Astrocyte (in vitro differentiated cells and primary cell): ENCODE results near the gene RALGAPA2. TPM values are rescaled to one million over a fixed set of nuclear protein-coding genes. Genes with fewer than 3 reads are reported as not detected.

Experiments
- DNase-seq: peaks from one replicate; pipeline ENCODE4 v3.0.0-alpha.2; 2010; ENCODE audit warnings: low read depth
- FAIRE-seq: peaks from 2 replicates; lab custom pipeline; 2011; peaks lifted over from hg19 to GRCh38; lab: Jason Lieb, UNC
- H2AFZ ChIP-seq: 2 replicates; pipeline ENCODE4 v1.6.0; 2012; ENCODE audit warnings: low read depth, low read length, inconsistent platforms
- H3K27ac ChIP-seq: 2 replicates; pipeline ENCODE4 v1.5.1; 2011; ENCODE audit warnings: low read depth, low read length, inconsistent platforms
- H3K27me3 ChIP-seq: 2 replicates; pipeline ENCODE4 v1.6.0; 2011; ENCODE audit warnings: low read length, inconsistent platforms; ENCODE audit not compliant: insufficient read depth
- H3K36me3 ChIP-seq: 2 replicates; pipeline ENCODE4 v1.5.1; 2011; ENCODE audit warnings: low read length, inconsistent platforms; ENCODE audit not compliant: insufficient read depth
- H3K4me1 ChIP-seq: 2 replicates; pipeline ENCODE4 v1.5.1; 2011; ENCODE audit warnings: low read length, inconsistent platforms; ENCODE audit not compliant: insufficient read depth
- H3K4me2 ChIP-seq: 2 replicates; pipeline ENCODE4 v1.6.0; 2012; ENCODE audit warnings: low read length, inconsistent platforms
- H3K4me3 ChIP-seq: 2 replicates; pipeline ENCODE4 v1.5.1; 2011; ENCODE audit warnings: low read depth, mild to moderate bottlenecking, low read length, inconsistent platforms; ENCODE audit not compliant: insufficient read depth
- H3K79me2 ChIP-seq: 2 replicates; pipeline ENCODE4 v1.6.0; 2012; ENCODE audit warnings: mild to moderate bottlenecking, low read length, inconsistent platforms; ENCODE audit not compliant: insufficient read depth
- H3K9ac ChIP-seq: 2 replicates; pipeline ENCODE4 v1.6.0; 2012; ENCODE audit warnings: mild to moderate bottlenecking, low read length, inconsistent platforms
- H3K9me3 ChIP-seq: 2 replicates; pipeline ENCODE4 v1.5.1; 2012; ENCODE audit warnings: low read depth, mild to moderate bottlenecking, low read length, inconsistent platforms; ENCODE audit not compliant: insufficient read depth
- H4K20me1 ChIP-seq: 2 replicates; pipeline ENCODE4 v1.6.0; 2012; ENCODE audit warnings: low read length, inconsistent platforms; ENCODE audit not compliant: insufficient read depth
- H3K27ac Mint-ChIP-seq: one replicate; pipeline ENCODE4 v1.8.0; 2021; ENCODE audit warnings: mild to moderate bottlenecking, mixed read lengths; ENCODE audit not compliant: unreplicated experiment
- H3K27me3 Mint-ChIP-seq: one replicate; pipeline ENCODE4 v1.8.0; 2021; ENCODE audit warnings: low read depth, mixed read lengths; ENCODE audit not compliant: unreplicated experiment
- H3K36me3 Mint-ChIP-seq: one replicate; pipeline ENCODE4 v1.8.0; 2021; ENCODE audit warnings: low read depth, mixed read lengths; ENCODE audit not compliant: unreplicated experiment
- H3K4me1 Mint-ChIP-seq: one replicate; pipeline ENCODE4 v1.8.0; 2021; ENCODE audit warnings: low read depth, mixed read lengths; ENCODE audit not compliant: unreplicated experiment
- H3K4me3 Mint-ChIP-seq: one replicate; pipeline ENCODE4 v1.8.0; 2021; ENCODE audit warnings: mild to moderate bottlenecking, moderate library complexity, mixed read lengths; ENCODE audit not compliant: unreplicated experiment
- H3K9me3 Mint-ChIP-seq: one replicate; pipeline ENCODE4 v1.8.0; 2021; ENCODE audit warnings: mild to moderate bottlenecking, mixed read lengths; ENCODE audit not compliant: unreplicated experiment
- CTCF ChIP-seq: IDR thresholded peaks from 2 replicates; pipeline ENCODE4 v1.5.1; 2011; ENCODE audit warnings: low read depth, mild to moderate bottlenecking, inconsistent platforms, low read length, moderate library complexity; ENCODE audit not compliant: insufficient read depth
- EZH2 ChIP-seq: IDR thresholded peaks from 2 replicates; pipeline ENCODE4 v1.6.1; 2012; ENCODE audit warnings: mild to moderate bottlenecking, low read length, inconsistent platforms; ENCODE audit not compliant: insufficient read depth
- total RNA-seq: library from RNA; stranded (reverse); gene quantifications from 2 replicates; pipeline ENCODE4 v1.2.1, GENCODE V29; 2021

Gene RALGAPA2
- total RNA-seq, 1 donor from 2014 or later, result 6.6 TPM

- no peaks in the 10 kb centered on the region for H3K27me3 ChIP-seq
- H2AFZ ChIP-seq, result no peak overlapping the region
- no peak overlapping the region for H3K9ac ChIP-seq
- no peaks in the 10 kb centered on the region for H4K20me1 ChIP-seq
- Mint-ChIP-seq H3K9me3 (no peaks in the 10 kb centered on the region), H3K4me3 (no peak overlapping the region), H3K27ac (no peak overlapping the region), H3K4me1 (no peaks in the 10 kb centered on the region), H3K27me3 (peaks cover 10% of the 10 kb centered on the region), H3K36me3 (no peaks in the 10 kb centered on the region)
- no peak for FAIRE-seq
- DNase-seq, result no peak
- H3K27ac ChIP-seq, result no peak overlapping the region
- H3K9me3 ChIP-seq, result no peaks in the 10 kb centered on the region
- no peak overlapping the region for H3K4me2 ChIP-seq
- H3K4me3 ChIP-seq, result no peak overlapping the region
- no peaks in the 10 kb centered on the region for H3K79me2 ChIP-seq
- TF ChIP-seq EZH2 (no peak), CTCF (no peak)
- no peaks in the 10 kb centered on the region for H3K36me3 ChIP-seq
- H3K4me1 ChIP-seq, result no peaks in the 10 kb centered on the region
These were observed 40.3 kb upstream of the RALGAPA2 start for GRCh38 chr20:20752712-20753111.

- FAIRE-seq, result no peak
- Histone ChIP-seq H3K4me1 (no peaks in the 10 kb centered on the region), H3K9ac (no peak overlapping the region), H3K27me3 (no peaks in the 10 kb centered on the region), H3K4me3 (no peak overlapping the region), H3K79me2 (no peaks in the 10 kb centered on the region), H3K4me2 (no peak overlapping the region), H2AFZ (no peak overlapping the region), H3K9me3 (no peaks in the 10 kb centered on the region), H4K20me1 (no peaks in the 10 kb centered on the region), H3K36me3 (no peaks in the 10 kb centered on the region), H3K27ac (no peak overlapping the region)
- H3K9me3 Mint-ChIP-seq, result no peaks in the 10 kb centered on the region
- DNase-seq, result no peak
- no peaks in the 10 kb centered on the region for H3K36me3 Mint-ChIP-seq
- H3K27ac Mint-ChIP-seq, result no peak overlapping the region
- H3K27me3 Mint-ChIP-seq, result no peaks in the 10 kb centered on the region
- TF ChIP-seq EZH2 (no peak), CTCF (no peak)
- H3K4me1 Mint-ChIP-seq, result peaks cover 6% of the 10 kb centered on the region
- no peak overlapping the region for H3K4me3 Mint-ChIP-seq
These were observed 34.9 kb upstream of the RALGAPA2 start for GRCh38 chr20:20747298-20747697.

GRCh38 chr20:20744170-20744725 is 31.8 kb upstream of the RALGAPA2 start:
- no peak for FAIRE-seq

More at GRCh38 chr20:20744170-20744725, 31.8 kb upstream of the RALGAPA2 start:
- H3K36me3 Mint-ChIP-seq, result no peaks in the 10 kb centered on the region
- no peak overlapping the region for H3K4me3 Mint-ChIP-seq
- Histone ChIP-seq H3K36me3 (no peaks in the 10 kb centered on the region), H3K4me1 (no peaks in the 10 kb centered on the region), H3K27me3 (no peaks in the 10 kb centered on the region), H3K4me3 (no peak overlapping the region), H3K4me2 (no peak overlapping the region), H3K79me2 (no peaks in the 10 kb centered on the region), H3K27ac (no peak overlapping the region), H3K9ac (no peak overlapping the region), H3K9me3 (no peaks in the 10 kb centered on the region), H2AFZ (no peak overlapping the region), H4K20me1 (no peaks in the 10 kb centered on the region)
- no peak for TF ChIP-seq CTCF
- TF ChIP-seq EZH2, result no peak
- no peak for DNase-seq
- H3K27ac Mint-ChIP-seq, result no peak overlapping the region
- peaks cover 6% of the 10 kb centered on the region for H3K4me1 Mint-ChIP-seq
- H3K27me3 Mint-ChIP-seq, result peaks cover 13% of the 10 kb centered on the region
- no peaks in the 10 kb centered on the region for H3K9me3 Mint-ChIP-seq
